WTC11 (cell line): ENCODE data around the gene VPREB3. TPM values are rescaled to one million over a fixed set of nuclear protein-coding genes. Genes with fewer than 3 reads are reported as not detected.

Source experiments
- ATAC-seq: fragments of 200-7000 bp; cut with Tn5 transposase; 2 replicates; pipeline ENCODE4 v1.10.0; 2021; ENCODE audit warnings: mild to moderate bottlenecking, moderate library complexity
- CTCF ChIA-PET: fragments of 300-600 bp; sonication (Branson Sonifier 250); formaldehyde crosslinking; loops from one replicate; lab custom pipeline; 2021; ENCODE audit warnings: antibody characterized with exemption; lab: Charles Lee
- POLR2A ChIA-PET: fragments of 350-600 bp; sonication (Branson Sonifier 250); formaldehyde crosslinking; loops from one replicate; lab custom pipeline; 2021; ENCODE audit warnings: antibody characterized with exemption; lab: Charles Lee
- DNase-seq: peaks from one replicate; pipeline ENCODE4 v3.0.0; 2021; ENCODE audit warnings: low spot score
- H3K27ac Mint-ChIP-seq: 2 replicates; pipeline ENCODE4 v1.8.0; 2021; ENCODE audit warnings: mixed read lengths
- H3K27me3 Mint-ChIP-seq: 2 replicates; pipeline ENCODE4 v1.8.0; 2021; ENCODE audit warnings: low read depth, mild to moderate bottlenecking, moderate library complexity, mixed read lengths
- H3K36me3 Mint-ChIP-seq: 2 replicates; pipeline ENCODE4 v1.8.0; 2021; ENCODE audit warnings: mixed read lengths
- H3K4me1 Mint-ChIP-seq: 2 replicates; pipeline ENCODE4 v1.8.0; 2022; ENCODE audit warnings: mixed read lengths
- H3K4me3 Mint-ChIP-seq: 2 replicates; pipeline ENCODE4 v1.8.0; 2021; ENCODE audit warnings: mild to moderate bottlenecking, moderate library complexity, mixed read lengths
- H3K9me3 Mint-ChIP-seq: 2 replicates; pipeline ENCODE4 v1.8.0; 2021; ENCODE audit warnings: mixed read lengths
- ARID4B ChIP-seq: sonication (generic); formaldehyde crosslinking; IDR thresholded peaks from 2 replicates; pipeline ENCODE4 v1.8.0; 2023; ENCODE audit warnings: missing genetic modification reagents, mild to moderate bottlenecking, borderline replicate concordance
- ATF3 ChIP-seq: sonication (generic); formaldehyde crosslinking; conservative IDR thresholded peaks from 2 replicates; pipeline ENCODE4 v1.8.1; 2022; ENCODE audit warnings: mild to moderate bottlenecking, missing genetic modification reagents
- CBFB ChIP-seq: sonication (generic); formaldehyde crosslinking; IDR thresholded peaks from 2 replicates; pipeline ENCODE4 v1.8.1; 2022; ENCODE audit warnings: mild to moderate bottlenecking, low read depth, missing genetic modification reagents
- CREM ChIP-seq: sonication (generic); formaldehyde crosslinking; IDR thresholded peaks from 2 replicates; pipeline ENCODE4 v1.8.1; 2022; ENCODE audit warnings: mild to moderate bottlenecking, missing genetic modification reagents, moderate library complexity
- E2F5 ChIP-seq: sonication (generic); formaldehyde crosslinking; IDR thresholded peaks from 2 replicates; pipeline ENCODE4 v1.8.1; 2022; ENCODE audit warnings: mild to moderate bottlenecking, moderate library complexity, missing genetic modification reagents
- GABPB1 ChIP-seq: sonication (generic); formaldehyde crosslinking; IDR thresholded peaks from 2 replicates; pipeline ENCODE4 v1.8.1; 2023; ENCODE audit warnings: mild to moderate bottlenecking, missing genetic modification reagents
- HMGXB4 ChIP-seq: sonication (generic); formaldehyde crosslinking; IDR thresholded peaks from 2 replicates; pipeline ENCODE4 v1.8.1; 2023; ENCODE audit warnings: mild to moderate bottlenecking, moderate library complexity, missing genetic modification reagents
- JUN ChIP-seq: sonication (generic); formaldehyde crosslinking; IDR thresholded peaks from 2 replicates; pipeline ENCODE4 v1.8.0; 2023; ENCODE audit warnings: mild to moderate bottlenecking, missing genetic modification reagents
- MYBL2 ChIP-seq: sonication (generic); formaldehyde crosslinking; IDR thresholded peaks from 2 replicates; pipeline ENCODE4 v1.8.1; 2023; ENCODE audit warnings: mild to moderate bottlenecking, moderate library complexity, missing genetic modification reagents
- PRDM15 ChIP-seq: sonication (generic); formaldehyde crosslinking; IDR thresholded peaks from 2 replicates; pipeline ENCODE4 v1.8.0; 2022; ENCODE audit warnings: missing genetic modification reagents
- SP1 ChIP-seq: sonication (generic); formaldehyde crosslinking; conservative IDR thresholded peaks from 2 replicates; pipeline ENCODE4 v1.8.1; 2022; ENCODE audit warnings: missing genetic modification reagents
- USF1 ChIP-seq: sonication (generic); formaldehyde crosslinking; IDR thresholded peaks from 2 replicates; pipeline ENCODE4 v1.8.0; 2022; ENCODE audit warnings: mild to moderate bottlenecking, missing genetic modification reagents
- ZBTB21 ChIP-seq: sonication (generic); formaldehyde crosslinking; IDR thresholded peaks from 2 replicates; pipeline ENCODE4 v1.8.1; 2023; ENCODE audit warnings: mild to moderate bottlenecking, missing genetic modification reagents, borderline replicate concordance
- ZNF263 ChIP-seq: sonication (generic); formaldehyde crosslinking; IDR thresholded peaks from 2 replicates; pipeline ENCODE4 v1.8.1; 2022; ENCODE audit warnings: low read depth, mild to moderate bottlenecking, moderate library complexity, missing genetic modification reagents
- ZNF416 ChIP-seq: fragments of 250-450 bp; sonication (Bioruptor Pico); IDR thresholded peaks from 2 replicates; pipeline ENCODE4 v1.9.0; 2021; ENCODE audit warnings: mild to moderate bottlenecking, inconsistent platforms
- total RNA-seq: library from RNA; stranded (reverse); gene quantifications from 3 replicates; pipeline ENCODE4 v1.2.3, GENCODE V29; 2021

VPREB3 gene
- total RNA-seq, 1 experiment from 2014 or later, result 0.81 TPM

GRCh38 chr22:23787600-23787896, 33.3 kb upstream of the VPREB3 start:
- TF ChIP-seq ZNF263 (no peak), PRDM15 (CRISPR knock-in tag) (peak; percentile 61), ZBTB21 (0 out of 2 replicates have a peak, but pooled peaks have one; percentile 8), MYBL2 (CRISPR knock-in tag) (no peak), ZNF416 (no peak)
- CTCF ChIA-PET, result interaction anchor here (1.2 to 1.4 kb wide), 2 partner anchors 13 to 62 kb away, joined by 3 to 6 read pairs; no protein-coding TSS in a partner anchor
- POLR2A ChIA-PET, result interaction anchor here (0.6 kb wide), 2 partner anchors 30 to 1883 kb away, joined by 7 to 9 read pairs; no protein-coding TSS in a partner anchor
- Mint-ChIP-seq H3K27ac (peak overlapping the region; percentile 78), H3K4me3 (peak overlapping the region; percentile 89), H3K27me3 (no peaks in the 10 kb centered on the region), H3K36me3 (peaks cover 20% of the 10 kb centered on the region), H3K9me3 (no peaks in the 10 kb centered on the region), H3K4me1 (peaks cover 30% of the 10 kb centered on the region)
- DNase-seq, result no peak
- ATAC-seq, result no peak; the same call in 1 of the 2 replicates

- peak; percentile 86 for DNase-seq
- H3K4me3 Mint-ChIP-seq, result peak within 1 kb of the TSS; percentile 89
- peaks cover 30% of the 10 kb centered on the region for H3K4me1 Mint-ChIP-seq
- peak; percentile 78 for ATAC-seq
- ChIA-PET CTCF (interaction anchor here (1.2 to 1.7 kb wide), 4 partner anchors 9 to 62 kb away, joined by 3 to 6 read pairs (median 4); no protein-coding TSS in a partner anchor), POLR2A (interaction anchor here (0.6 to 1.0 kb wide), 3 partner anchors 18 to 1884 kb away, joined by 3 to 9 read pairs (median 7); no protein-coding TSS in a partner anchor)
- H3K27me3 Mint-ChIP-seq, result no peaks in the 10 kb centered on the region
- TF ChIP-seq CBFB (peak; percentile 51; the same call in 1 of the 2 replicates), MYBL2 (CRISPR knock-in tag) (0 out of 2 replicates have a peak, but pooled peaks have one; percentile 23), E2F5 (CRISPR knock-in tag) (peak; percentile 58), GABPB1 (no peak), CREM (CRISPR knock-in tag) (peak; percentile 61; the same call in 1 of the 2 replicates), ZNF263 (0 out of 2 replicates have a peak, but pooled peaks have one; percentile 29), USF1 (CRISPR knock-in tag) (no peak), ARID4B (0 out of 2 replicates have a peak, but pooled peaks have one; percentile 46), ATF3 (CRISPR knock-in tag) (no peak), HMGXB4 (peak; percentile 43; the same call in 1 of the 2 replicates), SP1 (CRISPR knock-in tag) (peak; percentile 82), JUN (CRISPR knock-in tag) (0 out of 2 replicates have a peak, but pooled peaks have one; percentile 49)
- H3K36me3 Mint-ChIP-seq, result peaks cover 15% of the 10 kb centered on the region; the same call in 1 of the 2 replicates
- no peaks in the 10 kb centered on the region for H3K9me3 Mint-ChIP-seq
- peak within 1 kb of the TSS; percentile 98 for H3K27ac Mint-ChIP-seq
Measured at GRCh38 chr22:23786752-23787599, 32.8 kb upstream of the VPREB3 start, which contains the start of gene SMARCB1. SMARCB1 (plus strand) TSS chr22:23786966; CDS start chr22:23787170, 204 bp downstream.
